ENCODE data around the gene PCDHGA1.

Gene PCDHGA1

GRCh38 chr5:141504216-141504615 lies 173.9 kb downstream of the PCDHGA1 start:
- H3K4me3 Mint-ChIP-seq: no peak overlapping the region
- H3K27ac Mint-ChIP-seq: no peak overlapping the region
- H3K27me3 Mint-ChIP-seq: peaks cover 1% of the 10 kb centered on the region
- no peak for ATAC-seq (ENCODE audit: low read depth)
- H3K36me3 Mint-ChIP-seq: no peaks in the 10 kb centered on the region
- peaks cover 20% of the 10 kb centered on the region for H3K4me1 Mint-ChIP-seq
- no peaks in the 10 kb centered on the region for H3K9me3 Mint-ChIP-seq
- no peak for DNase-seq (ENCODE audit: low spot score in 2 of 2)

GRCh38 chr5:141506381-141507155 lies 176.3 kb downstream of the PCDHGA1 start:
- H3K4me3 Mint-ChIP-seq: no peak overlapping the region

GRCh38 chr5:141507387-141508091 lies 177.2 kb downstream of the PCDHGA1 start:
- no peaks in the 10 kb centered on the region for H3K9me3 Mint-ChIP-seq
- peak overlapping the region; percentile 43 for H3K4me3 Mint-ChIP-seq
- DNase-seq (ENCODE audit: low spot score in 2 of 2): no peak
- peaks cover 5% of the 10 kb centered on the region for H3K36me3 Mint-ChIP-seq
- H3K4me1 Mint-ChIP-seq: peaks cover 47% of the 10 kb centered on the region
- ATAC-seq (ENCODE audit: low read depth): no peak
- peak overlapping the region; percentile 62 for H3K27ac Mint-ChIP-seq
- peaks cover 1% of the 10 kb centered on the region for H3K27me3 Mint-ChIP-seq

More at GRCh38 chr5:141506381-141507155, 176.3 kb downstream of the PCDHGA1 start:
- Mint-ChIP-seq H3K9me3 (no peaks in the 10 kb centered on the region), H3K36me3 (peaks cover 3% of the 10 kb centered on the region), H3K27me3 (peaks cover 1% of the 10 kb centered on the region), H3K4me1 (peaks cover 40% of the 10 kb centered on the region), H3K27ac (peak overlapping the region; percentile 62)
- ATAC-seq (ENCODE audit: low read depth) (no peak), DNase-seq (ENCODE audit: low spot score in 2 of 2) (no peak)

- ATAC-seq (ENCODE audit: low read depth) (no peak), DNase-seq (ENCODE audit: low spot score in 2 of 2) (no peak)
- Mint-ChIP-seq H3K27ac (no peak overlapping the region), H3K4me1 (peaks cover 53% of the 10 kb centered on the region), H3K9me3 (no peaks in the 10 kb centered on the region), H3K4me3 (no peak overlapping the region), H3K27me3 (peaks cover 4% of the 10 kb centered on the region), H3K36me3 (peaks cover 5% of the 10 kb centered on the region)
These were observed 178.1 kb downstream of the PCDHGA1 start for GRCh38 chr5:141508440-141508797.

- DNase-seq (ENCODE audit: low spot score in 2 of 2) (no peak), ATAC-seq (ENCODE audit: low read depth) (no peak)
- Mint-ChIP-seq H3K4me3 (peak overlapping the region; percentile 73), H3K27me3 (peaks cover 3% of the 10 kb centered on the region), H3K4me1 (peaks cover 55% of the 10 kb centered on the region), H3K36me3 (peaks cover 5% of the 10 kb centered on the region), H3K27ac (peak overlapping the region; percentile 29), H3K9me3 (no peaks in the 10 kb centered on the region)
These were observed 178.7 kb downstream of the PCDHGA1 start for GRCh38 chr5:141508798-141509611.

GRCh38 chr5:141510160-141510559 lies 179.8 kb downstream of the PCDHGA1 start:
- Mint-ChIP-seq H3K36me3 (peaks cover 5% of the 10 kb centered on the region), H3K27ac (peak overlapping the region; percentile 29), H3K9me3 (no peaks in the 10 kb centered on the region), H3K4me1 (peaks cover 60% of the 10 kb centered on the region), H3K4me3 (peak overlapping the region; percentile 56), H3K27me3 (peaks cover 3% of the 10 kb centered on the region)
- no peak for DNase-seq (ENCODE audit: low spot score in 2 of 2)
- ATAC-seq (ENCODE audit: low read depth): no peak

GRCh38 chr5:141510850-141511601 lies 180.7 kb downstream of the PCDHGA1 start:
- H3K36me3 Mint-ChIP-seq: peaks cover 8% of the 10 kb centered on the region
- peak overlapping the region; percentile 56 for H3K4me3 Mint-ChIP-seq
- H3K27me3 Mint-ChIP-seq: peaks cover 3% of the 10 kb centered on the region
- no peaks in the 10 kb centered on the region for H3K9me3 Mint-ChIP-seq
- H3K4me1 Mint-ChIP-seq: peaks cover 65% of the 10 kb centered on the region
- DNase-seq (ENCODE audit: low spot score in 2 of 2) (peak; percentile 56 to 66), ATAC-seq (ENCODE audit: low read depth) (peak; percentile 85)
- H3K27ac Mint-ChIP-seq: peak overlapping the region; percentile 70

- no peak for ATAC-seq (ENCODE audit: low read depth)
- H3K9me3 Mint-ChIP-seq: no peaks in the 10 kb centered on the region
- no peak for DNase-seq (ENCODE audit: low spot score in 2 of 2)
- H3K27me3 Mint-ChIP-seq: peaks cover 3% of the 10 kb centered on the region
- H3K36me3 Mint-ChIP-seq: peaks cover 14% of the 10 kb centered on the region
- H3K4me3 Mint-ChIP-seq: peak overlapping the region; percentile 56
- peak overlapping the region; percentile 70 for H3K27ac Mint-ChIP-seq
- H3K4me1 Mint-ChIP-seq: peaks cover 69% of the 10 kb centered on the region
These were observed 181.5 kb downstream of the PCDHGA1 start for GRCh38 chr5:141511771-141512325.

GRCh38 chr5:141512390-141512910 lies 182.1 kb downstream of the PCDHGA1 start:
- no peaks in the 10 kb centered on the region for H3K9me3 Mint-ChIP-seq
- ATAC-seq (ENCODE audit: low read depth) (peak; percentile 23), DNase-seq (ENCODE audit: low spot score in 2 of 2) (peak; percentile 65 to 71)
- H3K4me3 Mint-ChIP-seq: peak overlapping the region; percentile 85
- no peak overlapping the region for H3K27ac Mint-ChIP-seq
- H3K4me1 Mint-ChIP-seq: peaks cover 64% of the 10 kb centered on the region
- H3K27me3 Mint-ChIP-seq: peaks cover 3% of the 10 kb centered on the region
- peaks cover 15% of the 10 kb centered on the region for H3K36me3 Mint-ChIP-seq

GRCh38 chr5:141512911-141513626 lies 182.8 kb downstream of the PCDHGA1 start:
- Mint-ChIP-seq H3K27me3 (peaks cover 3% of the 10 kb centered on the region), H3K36me3 (peaks cover 19% of the 10 kb centered on the region), H3K4me1 (peaks cover 61% of the 10 kb centered on the region), H3K27ac (peak overlapping the region; percentile 46), H3K4me3 (peak overlapping the region; percentile 85), H3K9me3 (no peaks in the 10 kb centered on the region)
- DNase-seq (ENCODE audit: low spot score in 2 of 2) (no peak), ATAC-seq (ENCODE audit: low read depth) (no peak)

- peak; percentile 19 for ATAC-seq (ENCODE audit: low read depth)
- no peak for DNase-seq (ENCODE audit: low spot score in 2 of 2)
- H3K4me1 Mint-ChIP-seq: peaks cover 58% of the 10 kb centered on the region
- no peaks in the 10 kb centered on the region for H3K9me3 Mint-ChIP-seq
- peak overlapping the region; percentile 85 for H3K4me3 Mint-ChIP-seq
- peaks cover 3% of the 10 kb centered on the region for H3K27me3 Mint-ChIP-seq
- peaks cover 22% of the 10 kb centered on the region for H3K36me3 Mint-ChIP-seq
- peak overlapping the region; percentile 46 for H3K27ac Mint-ChIP-seq
These were observed 183.5 kb downstream of the PCDHGA1 start for GRCh38 chr5:141513627-141514329.

Data from memory B cell (primary cell).